CD4-positive, alpha-beta T cell treated with Interleukin-6 for 4 hours (primary cell): ENCODE results near the gene ERMP1.
"Not testable (repeated sequence)": the region's sequence is repeated elsewhere in the genome, so short reads cannot be mapped to it uniquely, and the experiment has no call there.

Experiments
- DNase-seq: peaks from one replicate; pipeline ENCODE4 v3.0.0-alpha.2; 2020; ENCODE audit warnings: mixed read lengths

The ERMP1 gene

GRCh38 chr9:5818424-5819142 is 14.3 kb downstream of the ERMP1 start:
- DNase-seq = no peak

- DNase-seq = no peak
Measured at GRCh38 chr9:5817862-5818261, 15.1 kb downstream of the ERMP1 start.

- DNase-seq = no peak
Measured at GRCh38 chr9:5815461-5815860, 17.5 kb downstream of the ERMP1 start.

- no peak for DNase-seq
Measured at GRCh38 chr9:5813824-5814223, 19.1 kb downstream of the ERMP1 start.

- no peak for DNase-seq
Measured at GRCh38 chr9:5811751-5812150, 21.2 kb downstream of the ERMP1 start.

- DNase-seq = no peak
Measured at GRCh38 chr9:5805478-5805877, 27.4 kb downstream of the ERMP1 start.

GRCh38 chr9:5801739-5802113 is 31.2 kb downstream of the ERMP1 start:
- no peak for DNase-seq

- DNase-seq = no peak
Measured at GRCh38 chr9:5800969-5801738, 31.8 kb downstream of the ERMP1 start.

GRCh38 chr9:5800378-5800777 is 32.5 kb downstream of the ERMP1 start:
- DNase-seq = not testable (repeated sequence)

- DNase-seq = peak; percentile 14
Measured at GRCh38 chr9:5799314-5799713, 33.6 kb downstream of the ERMP1 start.

- DNase-seq = no peak
Measured at GRCh38 chr9:5798581-5798980, 34.3 kb downstream of the ERMP1 start.

GRCh38 chr9:5796298-5796697 is 36.6 kb downstream of the ERMP1 start:
- no peak for DNase-seq

GRCh38 chr9:5793812-5794211 is 39.1 kb downstream of the ERMP1 start:
- no peak for DNase-seq

GRCh38 chr9:5791870-5792269 is 41.0 kb downstream of the ERMP1 start:
- no peak for DNase-seq

GRCh38 chr9:5790923-5791322 is 42.0 kb downstream of the ERMP1 start:
- no peak for DNase-seq

GRCh38 chr9:5789489-5789888 is 43.4 kb downstream of the ERMP1 start:
- DNase-seq = no peak

- DNase-seq = no peak
Measured at GRCh38 chr9:5787759-5788302, 45.1 kb downstream of the ERMP1 start.

- DNase-seq = no peak
Measured at GRCh38 chr9:5787220-5787619, 45.7 kb downstream of the ERMP1 start.

- no peak for DNase-seq
Measured at GRCh38 chr9:5786370-5787127, 46.4 kb downstream of the ERMP1 start.

GRCh38 chr9:5784526-5785315 is 48.2 kb downstream of the ERMP1 start:
- DNase-seq = no peak

- DNase-seq = no peak
Measured at GRCh38 chr9:5783982-5784381, 48.9 kb downstream of the ERMP1 start.

GRCh38 chr9:5783420-5783819 is 49.5 kb downstream of the ERMP1 start:
- DNase-seq = not testable (repeated sequence)
